GM12874 (cell line): ENCODE data around the gene URM1.

Source experiments
- TF ChIP-seq, protein P1 (sequence below): IDR thresholded peaks from 2 replicates; pipeline ENCODE4 v1.5.1; 2011; ENCODE audit warnings: low read depth, mild to moderate bottlenecking, control low read depth, low read length, moderate library complexity; ENCODE audit not compliant: insufficient read depth

Gene URM1

DNA sequence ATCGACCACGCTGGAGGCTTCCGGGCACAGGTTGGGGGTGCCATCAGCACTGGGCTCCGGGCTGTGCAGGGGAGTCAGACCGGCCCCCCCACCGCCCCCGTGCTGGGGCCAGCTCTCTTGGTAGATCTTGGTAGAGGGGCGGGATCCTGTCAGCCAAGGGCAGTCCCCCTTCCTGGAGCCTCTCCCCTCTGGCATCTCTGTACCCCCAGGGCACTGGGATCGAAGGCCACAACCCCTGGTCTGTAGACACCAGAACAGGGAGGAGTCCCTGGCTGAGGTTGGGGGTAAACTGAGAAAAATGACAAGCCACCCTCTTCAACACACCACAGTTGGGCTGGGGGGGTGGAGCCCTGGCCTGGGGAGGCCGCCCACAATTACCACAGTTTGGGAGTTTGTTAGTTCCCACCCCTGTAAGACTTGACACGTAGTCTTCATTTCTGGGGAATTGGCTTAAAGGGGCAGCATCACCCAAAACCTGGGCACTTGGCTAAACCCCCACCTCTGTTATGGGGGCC lies 50.4 kb downstream of the URM1 start:
- TF ChIP-seq, protein P1, sequence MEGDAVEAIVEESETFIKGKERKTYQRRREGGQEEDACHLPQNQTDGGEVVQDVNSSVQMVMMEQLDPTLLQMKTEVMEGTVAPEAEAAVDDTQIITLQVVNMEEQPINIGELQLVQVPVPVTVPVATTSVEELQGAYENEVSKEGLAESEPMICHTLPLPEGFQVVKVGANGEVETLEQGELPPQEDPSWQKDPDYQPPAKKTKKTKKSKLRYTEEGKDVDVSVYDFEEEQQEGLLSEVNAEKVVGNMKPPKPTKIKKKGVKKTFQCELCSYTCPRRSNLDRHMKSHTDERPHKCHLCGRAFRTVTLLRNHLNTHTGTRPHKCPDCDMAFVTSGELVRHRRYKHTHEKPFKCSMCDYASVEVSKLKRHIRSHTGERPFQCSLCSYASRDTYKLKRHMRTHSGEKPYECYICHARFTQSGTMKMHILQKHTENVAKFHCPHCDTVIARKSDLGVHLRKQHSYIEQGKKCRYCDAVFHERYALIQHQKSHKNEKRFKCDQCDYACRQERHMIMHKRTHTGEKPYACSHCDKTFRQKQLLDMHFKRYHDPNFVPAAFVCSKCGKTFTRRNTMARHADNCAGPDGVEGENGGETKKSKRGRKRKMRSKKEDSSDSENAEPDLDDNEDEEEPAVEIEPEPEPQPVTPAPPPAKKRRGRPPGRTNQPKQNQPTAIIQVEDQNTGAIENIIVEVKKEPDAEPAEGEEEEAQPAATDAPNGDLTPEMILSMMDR = no peak

- TF ChIP-seq, protein P1 = no peak
Measured at GRCh38 chr9:128422783-128423150, 51.6 kb downstream of the URM1 start.

- TF ChIP-seq, protein P1 = no peak
Measured at GRCh38 chr9:128424268-128424780, 53.1 kb downstream of the URM1 start.

DNA sequence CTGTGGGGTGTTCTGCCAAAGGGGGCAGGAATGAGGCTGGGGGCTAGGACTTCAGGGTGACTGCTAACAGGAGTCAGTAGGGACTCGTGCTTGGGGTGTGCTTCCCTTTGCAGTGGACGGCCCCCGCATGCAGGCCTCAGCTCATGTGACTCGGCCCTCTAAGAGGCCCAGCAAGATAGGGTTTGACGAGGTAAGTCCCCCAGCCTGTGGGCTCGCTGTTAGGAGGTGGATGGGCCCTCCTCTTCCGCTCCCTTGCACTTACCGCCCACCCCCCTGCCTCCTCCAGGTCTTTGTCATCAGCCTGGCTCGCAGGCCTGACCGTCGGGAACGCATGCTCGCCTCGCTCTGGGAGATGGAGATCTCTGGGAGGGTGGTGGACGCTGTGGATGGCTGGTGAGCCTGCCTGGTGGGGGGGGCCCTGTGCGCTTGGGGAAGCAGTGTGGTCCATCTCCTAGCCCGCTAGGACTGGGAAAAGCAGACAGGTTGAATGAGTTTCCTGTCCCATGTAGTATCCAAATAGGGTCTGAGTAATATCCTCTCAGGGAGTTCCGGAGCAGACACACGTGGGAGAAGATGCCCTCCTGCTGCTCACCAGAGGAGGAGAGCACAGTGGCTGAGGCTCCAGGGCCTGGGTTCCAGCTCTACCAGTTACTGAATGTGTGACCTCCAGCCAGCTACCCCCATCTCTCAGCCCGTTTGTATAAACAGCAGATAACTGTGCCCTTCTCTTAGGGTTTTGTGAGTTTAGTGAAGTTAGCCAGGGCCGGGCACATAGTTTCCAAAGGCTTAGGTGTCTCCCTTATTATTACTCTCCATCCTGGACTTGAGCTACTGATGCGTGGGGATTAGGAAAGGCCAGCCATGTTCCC lies 57.7 kb downstream of the URM1 start:
- TF ChIP-seq, protein P1 = no peak

GRCh38 chr9:128429513-128430086 lies 58.4 kb downstream of the URM1 start:
- TF ChIP-seq, protein P1 = no peak

DNA sequence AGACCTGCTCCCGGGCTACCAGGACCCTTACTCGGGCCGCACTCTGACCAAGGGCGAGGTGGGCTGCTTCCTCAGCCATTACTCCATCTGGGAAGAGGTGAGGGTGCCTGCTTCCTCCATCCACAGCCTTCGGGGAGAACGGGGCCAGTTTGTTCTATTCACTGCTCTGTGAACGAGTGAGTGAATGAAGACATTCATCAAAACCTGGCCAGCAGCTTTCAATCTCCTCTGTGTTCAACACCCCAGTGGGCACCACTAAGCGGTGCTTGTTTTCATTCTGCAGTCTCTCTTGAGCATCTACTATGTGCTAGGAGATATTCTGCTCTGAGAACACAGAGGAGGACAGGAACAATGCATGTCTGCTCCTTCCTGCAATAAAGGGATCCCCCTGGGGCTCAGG lies 60.0 kb downstream of the URM1 start:
- TF ChIP-seq, protein P1 = no peak

GRCh38 chr9:128434340-128434739 lies 63.2 kb downstream of the URM1 start:
- TF ChIP-seq, protein P1 = no peak
